Karpas-422 (cell line): ENCODE results near the gene FAM20A. TPM values are rescaled to one million over a fixed set of nuclear protein-coding genes. Genes with fewer than 3 reads are reported as not detected.

ENCODE experiments used
- DNase-seq: peaks from one replicate; pipeline ENCODE4 v3.0.0-alpha.2; 2015
- H2AFZ ChIP-seq: fragments of 200-600 bp; sonication (generic); 2 replicates; pipeline ENCODE4 v1.6.1; 2014; ENCODE audit warnings: antibody characterized with exemption, low read length, mixed read lengths
- H3K27ac ChIP-seq: fragments of 200-600 bp; sonication (generic); 2 replicates; pipeline ENCODE4 v1.5.1; 2014; ENCODE audit warnings: mild to moderate bottlenecking, low read length, moderate library complexity
- H3K27me3 ChIP-seq: fragments of 200-600 bp; sonication (generic); 2 replicates; pipeline ENCODE4 v1.6.1; 2014; ENCODE audit warnings: low read length, mixed read lengths
- H3K36me3 ChIP-seq: fragments of 200-600 bp; sonication (generic); 2 replicates; pipeline ENCODE4 v1.6.1; 2014; ENCODE audit warnings: low read length, mixed read lengths; ENCODE audit not compliant: insufficient read depth
- H3K4me1 ChIP-seq: fragments of 200-600 bp; sonication (generic); 2 replicates; pipeline ENCODE4 v1.6.1; 2014; ENCODE audit warnings: mild to moderate bottlenecking, low read length, mixed read lengths
- H3K4me2 ChIP-seq: fragments of 200-600 bp; sonication (generic); 2 replicates; pipeline ENCODE4 v1.6.1; 2014; ENCODE audit warnings: low read length, low read depth, mild to moderate bottlenecking; ENCODE audit not compliant: poor library complexity, severe bottlenecking
- H3K4me3 ChIP-seq: fragments of 200-600 bp; sonication (generic); 2 replicates; pipeline ENCODE4 v1.5.1; 2014; ENCODE audit warnings: mild to moderate bottlenecking, antibody characterized with exemption, low read length, mixed read lengths
- H3K79me2 ChIP-seq: fragments of 200-600 bp; sonication (generic); 2 replicates; pipeline ENCODE4 v1.6.1; 2014; ENCODE audit warnings: mild to moderate bottlenecking, low read length, mixed read lengths
- H3K9ac ChIP-seq: fragments of 200-600 bp; sonication (generic); 2 replicates; pipeline ENCODE4 v1.6.0; 2014; ENCODE audit warnings: low read length
- H3K9me2 ChIP-seq: fragments of 200-600 bp; sonication (generic), shearing (Covaris generic); replicated peaks from 2 replicates; pipeline ENCODE4 v1.6.0; 2014; ENCODE audit warnings: mild to moderate bottlenecking, low read length, moderate library complexity; ENCODE audit not compliant: insufficient read depth
- H3K9me3 ChIP-seq: fragments of 300-700, 200-600 bp; sonication (generic); 2 replicates; pipeline ENCODE4 v1.6.1; 2014; ENCODE audit warnings: low read length, mixed read lengths
- H4K20me1 ChIP-seq: fragments of 200-600 bp; sonication (generic); 2 replicates; pipeline ENCODE4 v1.6.1; 2014; ENCODE audit warnings: mild to moderate bottlenecking, antibody characterized with exemption, low read length, low read depth; ENCODE audit not compliant: insufficient read depth
- total RNA-seq: library from RNA; depleted of rRNA; stranded (reverse); fragments of >200 nt; shearing (Covaris generic); gene quantifications from 2 replicates; pipeline ENCODE4 v1.2.3, GENCODE V29; 2014; ENCODE audit warnings: low replicate concordance; rRNA removed

Gene FAM20A
- not detected in 2 replicates for total RNA-seq

DNA sequence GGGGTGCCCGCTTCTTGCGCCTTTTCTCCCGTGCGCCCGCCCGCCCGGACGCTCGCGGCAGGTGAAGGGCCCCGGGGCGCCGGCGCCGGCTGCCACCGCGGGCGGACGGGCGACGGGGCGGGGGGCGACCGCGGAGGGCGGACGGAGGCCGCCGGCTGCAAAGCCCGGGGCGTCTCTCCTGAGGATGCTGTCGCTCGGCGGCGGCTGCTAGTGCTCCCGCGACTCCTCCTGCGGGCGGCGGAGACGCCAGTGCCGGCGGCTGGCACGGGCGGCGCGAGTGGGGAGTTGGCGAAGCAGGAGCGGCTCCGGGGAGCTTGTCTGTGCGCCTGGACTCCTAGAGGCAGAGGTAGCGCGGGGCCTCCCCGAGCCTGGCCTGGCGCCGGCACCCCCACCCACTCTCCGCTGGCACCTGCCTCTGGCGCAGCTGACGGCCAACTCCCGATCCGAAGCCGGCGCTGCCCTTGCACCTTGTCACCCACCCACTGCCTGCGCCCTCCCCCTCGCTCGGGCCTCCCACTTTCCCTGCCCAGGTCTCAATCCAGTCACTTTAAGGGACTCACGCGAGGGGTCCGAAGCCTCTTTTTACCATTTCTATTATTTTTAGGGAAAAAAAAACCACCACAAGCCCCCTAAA, at the start of gene FAM20A:
Gene FAM20A, minus strand, starts transcription at position 437 of the 634 bp plus-strand sequence. CDS start 701 bp downstream, outside the sequence.
- no peaks in the 10 kb centered on the region for H4K20me1 ChIP-seq
- no peaks in the 10 kb centered on the region for H3K9me3 ChIP-seq
- no peaks in the 10 kb centered on the region for H3K27me3 ChIP-seq
- DNase-seq: no peak
- H3K27ac ChIP-seq: no peak within 1 kb of the TSS
- H3K36me3 ChIP-seq: no peaks in the 10 kb centered on the region
- H3K79me2 ChIP-seq: no peaks in the 10 kb centered on the region
- H3K4me2 ChIP-seq: no peak within 1 kb of the TSS
- H3K9ac ChIP-seq: no peak within 1 kb of the TSS
- H3K4me3 ChIP-seq: no peak within 1 kb of the TSS
- no peak within 1 kb of the TSS for H2AFZ ChIP-seq
- H3K4me1 ChIP-seq: no peaks in the 10 kb centered on the region
- no peaks in the 10 kb centered on the region for H3K9me2 ChIP-seq

DNA sequence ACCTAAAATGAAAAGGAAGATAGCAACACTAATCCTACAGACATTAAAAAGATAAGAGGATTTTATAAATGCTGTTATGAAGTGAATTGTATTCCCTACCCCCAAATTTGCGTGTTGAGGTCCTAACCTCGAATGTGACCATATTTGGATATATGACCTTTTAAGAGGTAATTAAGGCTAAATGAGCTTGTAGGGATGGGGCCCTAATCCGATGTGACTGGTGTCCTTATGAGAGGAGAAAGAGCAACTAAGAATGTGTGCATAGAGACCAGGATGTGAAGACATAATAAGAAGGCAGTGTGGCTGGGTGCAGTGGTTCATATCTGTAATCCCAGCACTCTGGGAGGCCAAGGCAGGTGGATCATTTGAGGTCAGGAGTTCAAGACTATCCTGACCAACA, 48.2 kb upstream of the FAM20A start:
- Histone ChIP-seq H3K9me3 (no peaks in the 10 kb centered on the region), H4K20me1 (no peaks in the 10 kb centered on the region), H3K9me2 (no peaks in the 10 kb centered on the region), H3K4me3 (no peak overlapping the region), H3K36me3 (no peaks in the 10 kb centered on the region), H3K27me3 (no peaks in the 10 kb centered on the region; the same call in 1 of the 2 replicates), H2AFZ (no peak overlapping the region), H3K79me2 (no peaks in the 10 kb centered on the region), H3K27ac (no peak overlapping the region), H3K4me2 (no peak overlapping the region), H3K9ac (no peak overlapping the region), H3K4me1 (no peaks in the 10 kb centered on the region)
- no peak for DNase-seq

DNA sequence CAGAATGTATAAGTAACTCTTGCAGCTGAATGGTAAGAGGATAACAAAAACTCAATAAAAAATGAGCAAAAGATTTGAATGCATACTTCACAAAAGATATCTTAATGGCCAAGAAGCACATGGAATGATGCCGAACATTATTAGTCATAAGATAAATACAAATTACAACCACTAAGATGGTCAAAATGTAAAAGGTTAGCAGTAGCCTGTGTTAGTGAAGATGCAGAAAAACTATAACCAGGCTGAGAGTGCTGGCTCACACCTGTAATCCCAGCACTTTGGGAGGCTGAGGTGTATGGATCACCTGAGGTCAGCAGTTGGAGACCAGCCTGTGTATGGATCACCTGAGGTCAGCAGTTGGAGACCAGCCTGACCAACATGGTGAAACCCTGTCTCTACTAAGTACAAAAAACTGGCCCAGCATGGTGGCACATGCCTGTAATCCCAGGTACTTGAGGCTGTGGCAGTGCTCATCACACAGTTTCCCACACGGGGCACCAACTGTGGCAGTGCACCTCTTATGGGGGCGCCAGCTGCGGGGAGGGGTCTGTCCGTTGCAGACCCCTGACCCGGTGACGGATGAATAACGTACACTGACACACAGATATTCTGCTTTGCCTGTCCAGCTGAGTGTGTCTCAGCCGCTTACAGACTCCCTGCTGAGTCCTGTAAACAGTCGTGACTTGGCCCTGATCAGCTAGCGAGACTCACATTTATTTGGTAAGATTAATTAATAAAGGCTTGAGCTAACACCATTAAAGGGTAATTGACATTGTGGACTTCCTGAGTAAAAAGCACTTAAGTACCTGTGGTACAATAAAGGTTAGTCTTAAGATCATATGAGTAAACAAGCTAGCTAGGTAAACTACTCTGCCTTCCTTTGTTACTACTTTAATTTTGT, 45.7 kb upstream of the FAM20A start:
- Histone ChIP-seq H3K4me3 (no peak overlapping the region), H4K20me1 (no peaks in the 10 kb centered on the region), H3K27ac (no peak overlapping the region), H3K79me2 (no peaks in the 10 kb centered on the region), H3K9ac (no peak overlapping the region), H3K4me1 (no peaks in the 10 kb centered on the region), H3K36me3 (no peaks in the 10 kb centered on the region), H2AFZ (no peak overlapping the region), H3K27me3 (no peaks in the 10 kb centered on the region; the same call in 1 of the 2 replicates), H3K9me2 (no peaks in the 10 kb centered on the region), H3K4me2 (no peak overlapping the region), H3K9me3 (no peaks in the 10 kb centered on the region)
- no peak for DNase-seq

DNA sequence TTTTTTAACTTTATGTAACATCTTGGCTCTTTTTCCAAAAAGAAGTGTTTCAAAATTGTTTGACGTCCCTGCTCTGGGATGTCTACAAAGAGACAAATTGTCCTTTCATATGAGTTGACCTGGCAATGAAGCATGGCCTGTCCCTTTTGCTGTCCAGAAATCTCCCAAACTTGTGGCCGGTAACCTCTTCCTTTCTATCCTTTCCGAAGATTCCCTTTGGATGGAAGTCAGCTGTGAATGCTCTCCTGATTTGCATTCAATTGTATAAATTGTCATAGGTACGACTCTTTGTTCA, 40.9 kb upstream of the FAM20A start:
- no peak overlapping the region for H3K27ac ChIP-seq
- no peaks in the 10 kb centered on the region for H3K36me3 ChIP-seq
- H3K4me3 ChIP-seq: no peak overlapping the region
- H3K4me1 ChIP-seq: no peaks in the 10 kb centered on the region
- H3K9me3 ChIP-seq: no peaks in the 10 kb centered on the region
- no peak overlapping the region for H2AFZ ChIP-seq
- H3K9ac ChIP-seq: no peak overlapping the region
- H3K27me3 ChIP-seq: no peaks in the 10 kb centered on the region; the same call in 1 of the 2 replicates
- DNase-seq: no peak
- no peaks in the 10 kb centered on the region for H3K79me2 ChIP-seq
- H3K4me2 ChIP-seq: no peak overlapping the region
- H3K9me2 ChIP-seq: no peaks in the 10 kb centered on the region
- H4K20me1 ChIP-seq: no peaks in the 10 kb centered on the region

DNA sequence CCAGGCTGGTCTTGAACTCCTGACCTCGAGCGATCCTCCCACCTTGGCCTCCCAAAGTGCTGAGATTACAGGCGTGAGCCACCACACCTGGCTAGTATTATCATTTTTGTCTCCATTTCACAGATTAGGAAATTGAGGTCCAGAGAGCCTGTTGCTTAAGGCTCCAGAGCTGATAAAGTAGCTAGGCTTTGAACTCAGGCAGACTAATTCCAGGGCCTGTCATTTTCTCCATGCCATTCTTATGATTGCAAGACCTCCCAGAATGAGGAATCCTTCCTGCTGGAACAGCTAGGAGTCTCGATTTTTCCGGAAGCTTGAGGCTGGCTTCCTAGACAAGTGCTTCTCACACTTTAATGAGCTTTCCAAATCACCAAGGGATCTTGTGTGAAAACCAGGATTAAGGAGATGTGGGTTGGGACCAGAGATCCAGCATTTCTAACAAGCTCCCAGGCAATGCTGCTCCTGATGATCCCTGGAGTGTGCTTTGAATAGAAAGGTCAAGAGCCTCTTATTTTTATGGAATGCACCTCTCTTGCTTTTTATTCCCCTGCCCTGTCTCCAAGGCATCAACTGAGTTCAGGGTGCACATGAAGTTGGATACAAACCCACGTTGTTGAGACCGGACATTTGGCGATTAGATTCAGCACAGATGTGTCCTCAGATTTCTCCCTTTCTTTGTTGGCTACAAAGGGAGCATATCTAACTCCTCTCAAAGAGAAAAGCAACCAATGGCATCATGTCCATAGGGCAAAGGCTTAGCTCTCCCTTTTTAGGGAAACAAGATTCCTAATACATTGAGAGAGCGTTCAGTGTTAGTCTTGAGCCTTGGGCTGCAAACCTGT, 40.3 kb upstream of the FAM20A start:
- Histone ChIP-seq H3K9me3 (no peaks in the 10 kb centered on the region), H3K9ac (no peak overlapping the region), H3K79me2 (no peaks in the 10 kb centered on the region), H3K27ac (no peak overlapping the region), H3K4me3 (no peak overlapping the region), H3K9me2 (no peaks in the 10 kb centered on the region), H4K20me1 (no peaks in the 10 kb centered on the region), H3K4me2 (no peak overlapping the region), H3K4me1 (no peaks in the 10 kb centered on the region), H3K36me3 (no peaks in the 10 kb centered on the region), H2AFZ (no peak overlapping the region), H3K27me3 (no peaks in the 10 kb centered on the region; the same call in 1 of the 2 replicates)
- no peak for DNase-seq

DNA sequence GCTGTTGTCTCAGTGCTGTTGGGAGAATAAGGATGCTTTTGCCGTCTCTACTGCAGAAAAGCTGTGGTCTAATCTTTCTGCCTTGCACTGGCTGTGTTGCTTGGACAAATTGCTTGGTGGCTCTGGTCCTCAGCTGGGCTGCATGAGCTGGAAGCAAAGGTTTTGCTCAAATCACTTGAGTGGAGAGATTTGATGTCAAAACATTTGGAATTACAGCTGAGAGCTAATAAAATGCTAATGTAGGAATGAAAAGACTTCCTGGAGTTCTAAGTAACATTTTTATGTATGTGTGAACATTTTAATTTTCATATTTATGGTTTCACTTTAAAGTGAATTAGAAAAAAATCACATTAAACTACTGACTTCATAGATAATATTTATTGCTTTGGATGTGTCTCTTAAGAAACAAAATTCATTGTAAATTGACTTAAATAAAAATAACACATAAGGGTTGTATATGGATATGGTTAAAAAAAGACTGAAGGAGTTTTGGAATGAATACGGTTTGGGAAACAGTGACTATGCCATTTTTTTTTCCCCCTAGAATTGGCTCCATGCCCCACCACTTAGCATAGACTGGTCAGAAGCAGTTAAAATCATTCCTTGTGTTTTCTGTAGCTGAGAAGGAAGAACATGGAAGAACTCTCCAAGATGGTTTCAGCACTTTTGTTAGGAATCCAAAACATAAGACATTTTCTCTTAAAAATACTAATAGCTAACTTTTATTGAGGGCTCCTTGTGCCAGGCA, 39.2 kb upstream of the FAM20A start:
- H3K27me3 ChIP-seq: no peaks in the 10 kb centered on the region
- H3K4me2 ChIP-seq: no peak overlapping the region
- H3K9me2 ChIP-seq: no peaks in the 10 kb centered on the region
- H4K20me1 ChIP-seq: no peaks in the 10 kb centered on the region
- no peak overlapping the region for H3K9ac ChIP-seq
- no peaks in the 10 kb centered on the region for H3K9me3 ChIP-seq
- H3K36me3 ChIP-seq: no peaks in the 10 kb centered on the region
- no peaks in the 10 kb centered on the region for H3K4me1 ChIP-seq
- no peak for DNase-seq
- H3K79me2 ChIP-seq: no peaks in the 10 kb centered on the region
- H2AFZ ChIP-seq: no peak overlapping the region
- no peak overlapping the region for H3K4me3 ChIP-seq
- H3K27ac ChIP-seq: no peak overlapping the region

DNA sequence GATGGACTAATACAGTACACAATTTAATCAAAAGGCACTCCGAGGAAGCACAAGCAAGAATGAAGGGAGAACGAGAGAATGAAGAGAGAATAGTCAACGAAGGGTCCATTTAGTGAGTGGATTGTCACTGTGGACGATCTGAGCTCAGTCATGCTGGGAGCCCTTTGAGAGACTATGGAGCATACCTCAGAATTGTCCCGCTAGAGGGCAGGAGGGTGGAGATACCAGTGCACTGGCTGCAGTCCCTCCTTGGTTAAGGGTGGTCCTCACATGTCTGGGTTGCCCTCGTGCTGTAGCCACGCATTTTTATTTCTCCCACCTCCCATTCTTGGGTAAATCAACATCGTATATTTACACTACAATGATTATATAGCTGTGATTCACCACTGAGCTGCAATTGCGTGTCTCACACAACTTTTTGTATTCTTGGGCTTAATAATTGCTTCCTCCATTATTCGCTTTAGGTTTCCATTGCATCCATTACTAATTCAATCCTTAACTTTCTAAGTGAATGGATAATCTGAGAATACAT, 33.2 kb upstream of the FAM20A start:
- H3K4me2 ChIP-seq: no peak overlapping the region
- no peaks in the 10 kb centered on the region for H3K4me1 ChIP-seq
- H3K36me3 ChIP-seq: no peaks in the 10 kb centered on the region
- no peaks in the 10 kb centered on the region for H3K27me3 ChIP-seq
- no peak overlapping the region for H3K9ac ChIP-seq
- H3K9me2 ChIP-seq: no peaks in the 10 kb centered on the region
- no peak overlapping the region for H2AFZ ChIP-seq
- DNase-seq: no peak
- no peak overlapping the region for H3K27ac ChIP-seq
- H3K79me2 ChIP-seq: no peaks in the 10 kb centered on the region
- no peaks in the 10 kb centered on the region for H3K9me3 ChIP-seq
- H3K4me3 ChIP-seq: no peak overlapping the region
- H4K20me1 ChIP-seq: no peaks in the 10 kb centered on the region
